Fibroblast of skin of left quadriceps (primary cell): ENCODE measurements around the gene RNF121.

Experiments used
- DNase-seq, 2 experiments: peaks; one replicate each; pipeline ENCODE4 v3.0.0-alpha.2; 2013; ENCODE audit warnings: low read depth in 2 of 2

Gene RNF121

DNA sequence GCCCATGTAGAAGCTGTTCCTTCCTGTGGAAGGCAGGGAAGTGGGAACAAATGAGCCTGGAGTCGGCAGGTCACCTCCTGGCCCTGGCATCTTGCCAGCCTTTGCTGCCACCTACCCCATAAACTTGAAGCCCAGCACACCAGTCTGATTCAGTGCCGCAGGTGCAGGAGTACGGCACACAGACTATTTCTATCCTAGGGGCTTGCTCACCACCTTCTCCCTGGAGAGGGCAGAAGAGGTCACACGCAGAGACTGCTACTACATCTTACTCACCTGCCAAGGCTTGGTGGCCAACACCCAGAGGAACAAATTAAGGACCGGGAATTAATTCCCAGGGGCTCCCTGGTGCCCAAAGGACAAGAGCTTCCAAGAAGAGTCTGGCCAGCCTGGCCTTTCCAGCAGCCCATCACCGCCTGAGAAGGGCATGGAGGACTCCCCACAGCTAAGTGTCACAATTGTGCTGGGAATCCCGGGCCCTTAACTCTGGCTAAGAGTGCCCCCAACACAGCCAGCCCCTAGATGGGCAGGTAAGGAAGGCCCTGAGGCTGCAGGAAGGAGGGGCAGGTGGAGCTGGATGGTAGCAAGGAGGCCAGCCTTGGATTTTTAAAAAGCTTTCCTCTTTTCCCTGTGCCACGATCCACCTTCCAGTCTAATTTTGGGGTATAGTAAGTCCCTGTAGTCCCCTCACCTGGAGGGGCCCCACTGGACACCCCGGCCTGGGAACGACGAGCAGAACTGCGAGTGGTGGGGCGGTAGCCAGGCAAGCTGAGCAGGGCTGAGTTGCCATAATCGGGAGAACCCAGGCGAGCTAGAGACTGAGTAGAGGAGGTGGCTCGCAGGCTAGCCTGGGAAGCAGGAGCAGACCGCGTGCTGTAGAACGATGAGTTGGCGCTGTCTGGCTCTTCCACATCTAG is 76.8 kb downstream of the RNF121 start:
- no peak for DNase-seq

- DNase-seq: no peak
Measured at GRCh38 chr11:72006309-72007088, 77.7 kb downstream of the RNF121 start.

DNA sequence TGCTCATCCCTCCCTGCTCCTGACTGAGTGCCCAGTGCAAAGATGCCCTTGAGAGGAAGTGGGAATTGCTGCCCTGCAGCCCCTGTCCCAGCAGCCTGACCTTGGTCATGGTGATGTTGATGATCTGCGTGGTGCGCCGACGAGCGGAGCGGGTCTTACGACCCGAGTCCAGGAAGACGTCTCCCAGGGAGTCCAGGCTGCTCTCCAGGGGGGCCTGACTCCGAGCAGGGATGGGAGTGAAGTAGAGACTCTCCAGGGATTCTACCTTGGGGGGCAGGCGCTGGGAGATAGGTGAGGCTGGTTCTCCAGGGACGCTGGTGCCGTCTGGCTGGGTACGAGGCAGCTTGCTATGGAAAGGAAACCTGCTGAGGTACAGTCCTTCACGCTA is 78.2 kb downstream of the RNF121 start:
- no peak for DNase-seq

DNA sequence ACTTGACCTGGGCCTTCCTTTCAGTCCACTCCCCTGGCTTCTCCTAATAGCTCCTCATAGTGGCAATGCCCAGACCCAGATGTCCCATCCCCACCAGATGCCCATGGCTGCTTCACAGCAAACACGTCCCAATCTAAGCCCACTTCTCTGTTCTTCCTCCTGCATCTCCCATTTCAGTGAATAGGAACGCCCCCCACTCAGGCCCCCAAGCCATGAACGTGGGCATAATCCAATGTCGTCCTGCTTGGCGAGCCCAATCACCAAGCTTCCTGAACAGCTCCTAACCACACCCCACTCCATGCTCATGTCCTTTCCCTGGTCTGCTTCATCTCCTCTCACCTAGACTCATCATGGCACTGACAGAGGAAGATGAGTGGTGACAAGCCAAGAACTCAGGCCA is 78.7 kb downstream of the RNF121 start:
- DNase-seq: no peak

GRCh38 chr11:72008728-72009127 is 79.9 kb downstream of the RNF121 start:
- DNase-seq: no peak

DNA sequence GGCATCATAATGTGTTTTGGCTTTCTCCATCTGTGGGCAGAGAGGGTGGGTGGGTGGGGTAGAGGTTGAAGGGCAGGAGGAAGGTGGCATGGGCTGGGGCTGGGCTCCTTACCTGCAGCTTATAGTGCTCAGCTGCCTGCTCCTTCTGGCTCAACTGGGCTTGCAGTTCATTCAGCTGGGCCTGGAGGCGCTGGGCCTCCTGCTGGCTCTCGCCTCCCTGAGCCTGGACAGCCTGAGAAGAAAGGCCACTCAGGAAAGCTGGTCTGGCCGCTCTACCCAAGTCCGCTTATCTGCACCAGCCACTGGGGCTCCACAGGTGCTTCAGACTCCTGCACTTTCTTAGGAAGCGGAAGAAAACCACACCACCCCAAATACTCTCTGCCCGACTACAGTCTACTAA is 80.3 kb downstream of the RNF121 start:
- no peak for DNase-seq

GRCh38 chr11:72010529-72011233 is 81.8 kb downstream of the RNF121 start:
- no peak for DNase-seq

DNA sequence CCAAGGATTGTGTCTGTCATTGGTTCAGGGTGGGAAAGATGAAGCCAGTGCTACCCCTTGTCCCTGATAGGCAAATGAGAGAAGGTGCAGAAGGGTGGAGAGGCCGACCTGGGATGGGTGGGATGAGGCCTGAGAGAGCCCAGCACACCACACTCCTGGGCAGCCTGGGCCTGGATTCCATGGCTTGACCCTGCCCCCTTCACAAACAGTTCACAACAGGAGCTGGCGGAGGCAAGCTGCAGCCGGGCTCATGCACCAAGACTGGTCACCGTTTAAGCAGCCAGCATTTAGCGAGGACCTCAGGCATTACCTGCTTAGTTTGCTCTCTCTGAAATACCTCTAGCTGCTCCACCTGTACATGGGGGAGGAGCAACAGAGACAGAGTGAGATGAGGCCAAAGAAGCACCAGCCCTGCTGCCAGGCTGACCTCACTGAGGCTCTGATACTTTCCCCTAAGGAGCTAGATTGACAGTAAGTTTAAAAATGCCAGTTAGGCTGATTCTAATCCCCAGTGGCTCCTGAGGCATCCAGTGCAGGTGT is 83.3 kb downstream of the RNF121 start:
- no peak for DNase-seq

GRCh38 chr11:72012897-72013721 is 84.3 kb downstream of the RNF121 start:
- DNase-seq: no peak

GRCh38 chr11:72013765-72014711 is 85.2 kb downstream of the RNF121 start:
- no peak for DNase-seq

- DNase-seq: no peak
Measured at GRCh38 chr11:72014761-72015320, 86.0 kb downstream of the RNF121 start.

DNA sequence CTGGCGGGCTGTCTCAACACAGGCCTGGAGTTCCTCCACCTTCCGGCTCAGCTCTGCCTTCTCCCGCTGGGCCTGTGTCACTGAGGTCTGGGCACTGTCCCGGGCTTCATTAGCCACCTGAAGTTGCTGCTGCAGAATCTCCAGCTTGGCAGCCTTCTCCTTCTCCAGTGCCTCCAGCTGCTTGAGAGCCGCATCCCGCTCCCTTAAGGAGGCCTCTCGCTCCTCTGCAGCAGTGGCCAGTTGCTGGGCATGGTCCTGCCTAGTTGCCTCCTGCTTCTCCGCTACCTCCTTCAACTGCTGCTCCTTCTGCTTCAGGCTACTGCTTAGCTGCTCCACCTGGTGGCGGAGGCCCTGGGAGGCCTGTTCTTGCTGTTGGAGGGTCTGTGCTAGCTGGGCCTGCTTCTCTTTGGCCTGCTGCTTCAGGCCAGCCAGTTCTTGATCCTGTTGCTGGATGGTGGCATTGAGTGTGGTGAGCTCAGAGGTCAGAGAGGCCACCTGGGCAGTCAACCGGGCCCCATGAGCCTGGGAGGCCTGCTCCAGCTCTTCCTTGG is 86.7 kb downstream of the RNF121 start:
- DNase-seq: no peak

DNA sequence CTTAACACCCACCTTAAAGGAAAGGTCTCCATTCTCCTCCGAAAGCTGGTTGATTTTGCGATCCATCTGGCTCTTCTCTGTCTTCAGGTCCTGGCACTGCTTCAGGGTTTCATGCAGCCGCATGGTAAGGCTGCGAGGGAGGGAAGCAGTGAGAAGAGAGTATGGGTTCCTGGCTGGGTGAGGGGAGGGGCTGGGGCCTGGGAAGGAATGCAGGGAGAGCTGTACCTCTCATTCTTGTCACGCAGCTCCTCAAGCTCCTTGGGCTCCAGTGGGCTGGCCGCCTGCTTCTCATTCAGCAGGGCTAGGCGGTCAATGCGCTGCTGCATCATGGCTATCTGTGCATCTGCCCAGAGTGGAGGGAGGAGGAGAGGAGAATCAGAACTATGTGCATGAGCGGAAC is 89.3 kb downstream of the RNF121 start:
- no peak for DNase-seq

DNA sequence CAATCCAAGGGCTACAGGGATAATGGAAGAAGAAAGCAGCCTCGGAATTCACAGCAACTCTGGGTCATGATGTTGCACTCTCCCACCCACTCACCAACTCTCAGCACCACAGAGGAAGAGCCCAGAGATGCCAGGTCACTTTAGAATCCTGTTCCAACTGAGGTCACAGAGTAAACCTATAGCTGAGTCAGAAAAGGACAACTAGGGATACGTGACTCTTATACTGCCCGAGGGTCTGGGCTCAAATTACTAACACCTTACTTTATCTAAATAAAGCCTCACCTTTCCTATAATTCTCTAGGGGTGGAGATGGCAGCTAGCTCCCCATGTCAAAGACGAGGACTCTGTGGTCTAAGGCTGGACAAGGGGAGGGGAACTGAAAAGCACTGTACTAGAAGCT is 94.5 kb downstream of the RNF121 start:
- no peak for DNase-seq

DNA sequence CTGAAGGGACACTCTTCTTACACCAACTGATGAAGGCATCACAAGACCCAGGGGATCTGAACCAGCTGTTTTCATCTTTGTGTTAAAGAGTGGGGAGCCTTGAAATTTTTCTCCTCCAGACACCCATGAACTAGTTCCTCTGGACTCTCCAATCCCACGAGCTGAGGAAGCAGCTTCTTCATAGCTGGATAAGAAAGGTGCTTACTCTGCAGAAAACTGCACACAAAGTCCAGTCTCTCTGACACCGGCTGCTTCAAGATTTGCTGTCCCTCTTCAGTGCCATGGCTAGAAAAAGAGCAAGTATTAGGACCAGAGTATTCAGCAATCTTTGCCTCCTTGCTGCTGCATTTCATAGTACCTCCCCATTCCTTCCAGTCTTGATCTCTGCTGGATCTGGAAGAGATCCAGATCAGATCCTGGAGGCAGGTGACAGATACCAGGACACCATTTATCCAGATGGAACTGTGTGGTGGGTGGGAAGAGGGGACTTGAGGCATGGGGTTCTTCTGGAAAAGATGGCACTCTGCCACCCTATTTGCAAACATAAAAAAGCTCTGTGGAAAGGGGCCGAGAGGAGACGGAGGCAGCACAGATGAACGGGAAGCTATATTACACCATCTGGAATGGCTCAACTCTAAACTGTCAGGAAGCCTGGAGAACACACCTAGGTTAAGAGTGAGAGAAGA is 95.4 kb downstream of the RNF121 start:
- DNase-seq: no peak

DNA sequence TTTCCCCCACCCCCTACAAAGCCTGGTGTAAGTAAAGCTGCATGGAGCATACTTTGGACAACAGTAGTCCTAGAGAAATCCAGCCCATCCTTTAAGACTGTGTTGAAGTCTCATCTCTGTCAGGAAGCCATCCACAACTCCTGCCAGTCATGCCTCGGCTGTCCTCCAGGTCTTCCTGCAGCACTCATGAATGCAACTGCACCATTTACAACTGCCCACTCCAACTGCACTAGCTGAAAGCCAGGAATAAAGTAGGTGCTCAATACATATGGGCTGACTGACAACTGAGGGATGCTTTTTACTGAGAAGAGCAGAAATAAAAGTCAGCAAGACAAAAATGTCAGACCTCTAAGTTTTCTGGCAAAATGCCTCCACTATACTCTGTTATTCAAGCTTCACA is 97.2 kb downstream of the RNF121 start:
- DNase-seq: no peak

DNA sequence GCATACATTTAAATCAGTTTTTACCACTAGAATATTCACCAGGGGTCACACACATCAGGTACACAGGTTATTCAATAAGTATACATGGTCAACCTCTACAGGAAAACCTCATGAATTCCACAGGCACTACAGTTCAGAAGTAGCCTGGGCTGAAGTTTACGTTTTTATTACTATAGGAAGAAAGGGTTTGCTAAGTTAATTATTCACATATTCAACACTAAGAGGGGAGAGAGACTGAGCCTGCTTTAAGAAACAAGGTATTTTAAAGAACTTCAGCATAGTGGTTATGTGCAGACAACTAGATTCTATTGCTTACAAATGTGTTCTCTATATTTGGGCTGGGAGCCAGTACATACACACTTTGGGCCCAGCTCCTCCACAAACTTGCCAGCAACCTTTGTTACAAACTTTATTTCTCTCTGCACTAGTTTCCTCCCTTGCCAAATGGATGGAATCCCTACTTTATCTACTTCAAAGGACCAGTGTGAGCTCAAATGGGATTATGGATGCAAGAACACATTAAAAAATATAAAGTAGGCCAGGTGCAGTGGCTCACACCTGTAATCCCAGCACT is 101.7 kb downstream of the RNF121 start:
- no peak for DNase-seq

- DNase-seq: no peak
Measured at GRCh38 chr11:72036687-72037086, 107.8 kb downstream of the RNF121 start.
